Measurements from ENCODE around the gene SH3BGR.

Gene SH3BGR

GRCh38 chr21:39447264-39447663 lies 4.5 kb upstream of the SH3BGR start:
- DNase-seq (ENCODE audit: low spot score in 2 of 2) = no peak
- Mint-ChIP-seq H3K9me3 (no peaks in the 10 kb centered on the region), H3K27ac (no peak overlapping the region), H3K36me3 (peaks cover 16% of the 10 kb centered on the region), H3K4me3 (no peak overlapping the region), H3K4me1 (peaks cover 11% of the 10 kb centered on the region)
- ATAC-seq = no peak

DNA sequence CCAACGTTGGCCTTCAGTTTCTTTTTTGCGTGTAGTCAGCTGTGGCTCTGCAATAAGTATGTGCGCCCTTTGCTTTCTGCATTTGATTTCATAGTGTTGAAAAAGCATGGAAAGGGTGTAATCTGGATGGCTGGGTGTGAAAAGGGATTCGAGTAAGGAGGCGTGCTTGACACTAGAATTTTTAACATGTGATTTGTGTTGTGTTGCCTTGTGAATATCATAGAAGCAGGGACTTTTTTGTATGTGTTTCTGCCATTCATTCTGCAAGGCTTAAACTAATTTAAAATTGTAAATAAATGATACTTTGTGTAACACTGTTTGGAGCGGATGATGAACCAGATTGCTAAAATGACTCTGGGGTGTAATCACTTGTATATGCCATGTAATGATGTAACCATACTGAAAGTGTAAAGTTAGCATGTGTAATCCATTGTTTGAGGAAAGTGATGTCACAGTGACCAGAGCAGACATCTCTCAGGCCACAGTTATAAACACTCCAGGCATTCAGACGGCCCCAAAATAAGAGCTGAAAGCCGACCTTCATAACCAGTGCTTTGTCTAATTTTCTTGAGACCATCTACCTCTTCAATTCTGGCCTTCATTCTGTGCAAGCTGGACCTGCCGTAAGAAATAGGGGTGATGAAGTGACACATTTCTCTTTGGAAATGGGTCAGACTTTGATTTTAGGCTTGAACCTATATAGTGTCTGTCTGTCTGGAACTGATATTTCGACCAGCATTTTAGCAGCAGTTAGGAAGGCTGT lies 618 bp downstream of the SH3BGR start:
- Mint-ChIP-seq H3K36me3 (no peaks in the 10 kb centered on the region), H3K4me3 (no peak overlapping the region), H3K27ac (no peak overlapping the region), H3K9me3 (no peaks in the 10 kb centered on the region), H3K4me1 (no peaks in the 10 kb centered on the region)
- DNase-seq (ENCODE audit: low spot score in 2 of 2) = no peak
- no peak for ATAC-seq

- Mint-ChIP-seq H3K4me3 (no peak overlapping the region), H3K4me1 (no peaks in the 10 kb centered on the region), H3K36me3 (no peaks in the 10 kb centered on the region), H3K9me3 (no peaks in the 10 kb centered on the region), H3K27ac (no peak overlapping the region)
- ATAC-seq = no peak
- no peak for DNase-seq (ENCODE audit: low spot score in 2 of 2)
These were observed 1.2 kb downstream of the SH3BGR start for GRCh38 chr21:39452970-39453342.

- Mint-ChIP-seq H3K9me3 (no peaks in the 10 kb centered on the region), H3K27ac (no peak overlapping the region), H3K36me3 (no peaks in the 10 kb centered on the region), H3K4me3 (no peak overlapping the region), H3K4me1 (no peaks in the 10 kb centered on the region)
- ATAC-seq = no peak
- no peak for DNase-seq (ENCODE audit: low spot score in 2 of 2)
These were observed 1.9 kb downstream of the SH3BGR start for GRCh38 chr21:39453571-39454179.

- no peak overlapping the region for H3K4me3 Mint-ChIP-seq
- no peak overlapping the region for H3K27ac Mint-ChIP-seq
- no peaks in the 10 kb centered on the region for H3K9me3 Mint-ChIP-seq
- DNase-seq (ENCODE audit: low spot score in 2 of 2) (no peak), ATAC-seq (peak; percentile 32)
- no peaks in the 10 kb centered on the region for H3K36me3 Mint-ChIP-seq
- H3K4me1 Mint-ChIP-seq = no peaks in the 10 kb centered on the region
These were observed 3.3 kb downstream of the SH3BGR start for GRCh38 chr21:39454949-39455668.

DNA sequence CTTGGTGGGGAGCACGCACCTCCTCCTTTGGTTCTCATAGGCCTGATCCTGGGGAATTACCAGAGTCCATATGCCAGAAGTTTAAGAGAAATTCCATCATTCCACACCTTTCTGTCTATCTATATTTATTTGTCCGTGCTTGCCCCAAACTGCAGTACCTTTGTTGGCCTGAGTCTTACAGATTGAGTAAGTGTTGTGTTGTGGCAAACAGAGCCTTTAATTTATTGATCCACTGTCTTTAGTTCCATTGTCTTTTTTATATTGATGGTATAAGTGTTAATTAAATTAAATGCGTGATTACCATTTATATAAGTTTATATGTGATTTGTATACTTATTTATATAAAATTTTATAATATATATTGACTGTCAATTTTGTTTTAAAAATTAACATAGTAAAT lies 4.9 kb downstream of the SH3BGR start:
- H3K4me3 Mint-ChIP-seq = no peak overlapping the region

DNA sequence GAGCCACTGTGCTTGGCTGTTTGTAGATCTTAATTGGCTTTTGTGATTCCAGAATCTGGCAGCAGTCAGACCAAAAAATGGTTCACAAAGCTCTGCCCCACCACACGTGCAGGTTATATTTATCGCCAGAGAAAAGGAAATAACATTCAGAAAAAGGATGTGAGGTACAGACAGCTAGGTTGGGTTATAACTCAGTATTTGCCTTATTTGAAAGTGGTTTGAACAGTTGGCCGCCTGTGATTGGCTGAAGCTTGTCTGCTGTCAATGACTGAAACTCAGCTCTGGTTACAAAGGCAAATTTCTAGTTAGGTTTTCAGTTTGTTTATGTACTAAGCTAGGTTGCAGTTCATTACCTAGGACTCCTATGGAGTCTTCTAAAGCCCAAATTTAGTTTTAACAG lies 9.6 kb downstream of the SH3BGR start:
- no peak for DNase-seq (ENCODE audit: low spot score in 2 of 2)
- H3K4me3 Mint-ChIP-seq = no peak overlapping the region
- ATAC-seq = peak; percentile 62
- no peaks in the 10 kb centered on the region for H3K9me3 Mint-ChIP-seq
- H3K36me3 Mint-ChIP-seq = no peaks in the 10 kb centered on the region
- H3K27ac Mint-ChIP-seq = no peak overlapping the region
- no peaks in the 10 kb centered on the region for H3K4me1 Mint-ChIP-seq

More for the DNA sequence above, 4.9 kb downstream of the SH3BGR start:
- Mint-ChIP-seq H3K9me3 (no peaks in the 10 kb centered on the region), H3K36me3 (no peaks in the 10 kb centered on the region), H3K4me1 (no peaks in the 10 kb centered on the region), H3K27ac (no peak overlapping the region)
- ATAC-seq (no peak), DNase-seq (ENCODE audit: low spot score in 2 of 2) (no peak)

DNA sequence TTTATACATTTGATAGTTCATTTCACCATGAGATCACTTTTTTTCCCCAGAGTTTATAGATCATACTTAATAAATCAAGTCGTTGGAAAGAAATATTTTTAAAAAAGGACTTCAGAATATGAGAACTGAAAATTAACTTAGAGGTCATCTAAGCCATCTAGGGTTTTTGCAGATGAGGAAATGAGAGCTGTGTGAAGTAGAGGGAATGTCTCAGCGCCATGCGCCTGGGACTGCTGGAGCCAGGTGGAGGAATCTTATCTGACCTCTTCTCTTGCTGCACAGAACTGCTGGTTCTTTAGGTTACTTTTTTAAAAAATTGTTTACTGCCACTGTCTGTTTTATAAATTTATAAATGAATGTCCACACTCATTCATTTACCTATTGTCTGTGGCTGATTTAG lies 11.5 kb downstream of the SH3BGR start:
- H3K4me1 Mint-ChIP-seq = no peaks in the 10 kb centered on the region
- no peaks in the 10 kb centered on the region for H3K36me3 Mint-ChIP-seq
- H3K9me3 Mint-ChIP-seq = no peaks in the 10 kb centered on the region
- no peak for DNase-seq (ENCODE audit: low spot score in 2 of 2)
- ATAC-seq = no peak
- H3K4me3 Mint-ChIP-seq = no peak overlapping the region
- no peak overlapping the region for H3K27ac Mint-ChIP-seq

GRCh38 chr21:39466584-39466983 lies 14.8 kb downstream of the SH3BGR start:
- H3K27ac Mint-ChIP-seq = no peak overlapping the region
- no peak for ATAC-seq

DNA sequence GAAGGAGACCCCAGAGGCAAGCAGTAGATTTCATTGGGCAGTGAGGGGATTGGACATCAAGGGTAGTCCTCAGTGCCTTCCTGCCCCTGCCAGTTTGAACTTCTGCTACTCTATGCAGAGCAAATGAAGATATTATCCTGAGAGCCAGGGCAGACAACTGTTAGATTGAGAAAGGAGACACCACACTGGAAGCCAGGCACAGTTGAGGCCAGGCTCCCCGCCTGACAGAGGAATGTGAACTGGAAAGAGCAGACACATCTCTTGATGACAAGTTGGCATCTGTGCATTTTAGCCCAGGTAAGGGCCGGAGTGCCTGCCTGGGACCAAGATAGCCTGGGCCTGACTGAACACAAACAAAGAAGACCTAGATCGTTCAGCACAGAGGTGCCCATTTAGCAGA lies 16.0 kb downstream of the SH3BGR start:
- ATAC-seq (no peak), DNase-seq (ENCODE audit: low spot score in 2 of 2) (no peak)
- no peak overlapping the region for H3K4me3 Mint-ChIP-seq
- no peaks in the 10 kb centered on the region for H3K4me1 Mint-ChIP-seq
- H3K27ac Mint-ChIP-seq = no peak overlapping the region
- no peaks in the 10 kb centered on the region for H3K9me3 Mint-ChIP-seq
- no peaks in the 10 kb centered on the region for H3K36me3 Mint-ChIP-seq

More at GRCh38 chr21:39466584-39466983, 14.8 kb downstream of the SH3BGR start:
- Mint-ChIP-seq H3K9me3 (no peaks in the 10 kb centered on the region), H3K4me1 (no peaks in the 10 kb centered on the region), H3K36me3 (no peaks in the 10 kb centered on the region), H3K4me3 (no peak overlapping the region)
- no peak for DNase-seq (ENCODE audit: low spot score in 2 of 2)

- DNase-seq (ENCODE audit: low spot score in 2 of 2) = no peak
- Mint-ChIP-seq H3K4me3 (no peak overlapping the region), H3K9me3 (no peaks in the 10 kb centered on the region), H3K27ac (no peak overlapping the region), H3K4me1 (no peaks in the 10 kb centered on the region), H3K36me3 (no peaks in the 10 kb centered on the region)
- ATAC-seq = no peak
These were observed 16.8 kb downstream of the SH3BGR start for GRCh38 chr21:39468559-39468958.

- no peaks in the 10 kb centered on the region for H3K4me1 Mint-ChIP-seq
- H3K4me3 Mint-ChIP-seq = no peak overlapping the region
- H3K27ac Mint-ChIP-seq = no peak overlapping the region
- ATAC-seq (no peak), DNase-seq (ENCODE audit: low spot score in 2 of 2) (no peak)
- no peaks in the 10 kb centered on the region for H3K36me3 Mint-ChIP-seq
- no peaks in the 10 kb centered on the region for H3K9me3 Mint-ChIP-seq
These were observed 19.8 kb downstream of the SH3BGR start for GRCh38 chr21:39471598-39471997.

DNA sequence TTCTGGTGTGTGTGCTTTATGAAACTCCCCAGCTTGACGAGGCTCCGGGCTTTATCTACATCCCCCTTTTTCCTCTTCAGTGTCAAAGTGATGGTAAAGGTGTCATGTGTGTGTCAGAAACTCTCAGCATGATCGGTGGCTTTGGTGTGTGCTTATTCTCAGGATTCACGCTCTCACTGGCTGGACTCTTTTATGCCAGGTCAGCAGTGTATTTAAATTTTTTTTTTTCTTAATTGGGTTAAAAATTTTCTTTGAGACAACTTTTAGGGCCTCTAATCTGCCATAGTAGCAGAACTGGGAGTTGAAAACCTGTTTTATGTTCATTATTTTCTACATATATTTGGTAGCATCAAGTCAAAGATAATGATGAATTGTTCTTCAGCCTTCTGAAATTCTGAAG lies 21.0 kb downstream of the SH3BGR start:
- no peaks in the 10 kb centered on the region for H3K9me3 Mint-ChIP-seq
- no peak overlapping the region for H3K4me3 Mint-ChIP-seq
- no peak for DNase-seq (ENCODE audit: low spot score in 2 of 2)
- H3K36me3 Mint-ChIP-seq = no peaks in the 10 kb centered on the region
- no peak overlapping the region for H3K27ac Mint-ChIP-seq
- no peaks in the 10 kb centered on the region for H3K4me1 Mint-ChIP-seq
- no peak for ATAC-seq

GRCh38 chr21:39474611-39475010 lies 22.8 kb downstream of the SH3BGR start:
- Mint-ChIP-seq H3K4me3 (no peak overlapping the region), H3K4me1 (no peaks in the 10 kb centered on the region), H3K27ac (no peak overlapping the region), H3K36me3 (no peaks in the 10 kb centered on the region), H3K9me3 (no peaks in the 10 kb centered on the region)
- DNase-seq (ENCODE audit: low spot score in 2 of 2) (no peak), ATAC-seq (no peak)

- ATAC-seq = no peak
- H3K36me3 Mint-ChIP-seq = no peaks in the 10 kb centered on the region
- H3K4me1 Mint-ChIP-seq = no peaks in the 10 kb centered on the region
- no peak overlapping the region for H3K27ac Mint-ChIP-seq
- DNase-seq (ENCODE audit: low spot score in 2 of 2) = no peak
- no peaks in the 10 kb centered on the region for H3K9me3 Mint-ChIP-seq
- H3K4me3 Mint-ChIP-seq = no peak overlapping the region
These were observed 27.5 kb downstream of the SH3BGR start for GRCh38 chr21:39479164-39479813.

Measured in stimulated activated effector memory CD8-positive, alpha-beta T cell treated with anti-CD3 and anti-CD28 coated beads, Interleukin-12 subunit alpha, Interleukin-12 subunit beta, amount 100 ng/mL, for 72 hours (primary cell).